ENCODE data around the gene SCT.

Gene SCT

GRCh38 chr11:606245-606644 lies 20.7 kb downstream of the SCT start:
- no peak overlapping the region for H3K9ac ChIP-seq (ENCODE audit: low read depth, low read length)
- no peaks in the 10 kb centered on the region for H3K27me3 ChIP-seq (ENCODE audit: insufficient read depth, low read length)
- WGBS, result 95% methylated on average over 19 of the region's 19 CpGs
- no peak overlapping the region for H3K27ac ChIP-seq (ENCODE audit: low read depth, low read length)
- no peak overlapping the region for H3K4me3 ChIP-seq (ENCODE audit: low read length)
- H3K4me1 ChIP-seq (ENCODE audit: insufficient read depth, low read length), result no peaks in the 10 kb centered on the region
- H3K9me3 ChIP-seq (ENCODE audit: insufficient read depth, low read depth, low read length), result no peaks in the 10 kb centered on the region
- H3K36me3 ChIP-seq (ENCODE audit: insufficient read depth, low read length), result peaks cover 96% of the 10 kb centered on the region

GRCh38 chr11:605286-606129 lies 21.5 kb downstream of the SCT start:
- 96% methylated on average over 33 of the region's 33 CpGs for WGBS
- H3K9ac ChIP-seq (ENCODE audit: low read depth, low read length), result no peak overlapping the region
- no peak overlapping the region for H3K27ac ChIP-seq (ENCODE audit: low read depth, low read length)
- H3K9me3 ChIP-seq (ENCODE audit: insufficient read depth, low read depth, low read length), result no peaks in the 10 kb centered on the region
- peaks cover 93% of the 10 kb centered on the region for H3K36me3 ChIP-seq (ENCODE audit: insufficient read depth, low read length)
- H3K4me3 ChIP-seq (ENCODE audit: low read length), result no peak overlapping the region
- H3K27me3 ChIP-seq (ENCODE audit: insufficient read depth, low read length), result no peaks in the 10 kb centered on the region
- H3K4me1 ChIP-seq (ENCODE audit: insufficient read depth, low read length), result no peaks in the 10 kb centered on the region

- H3K9me3 ChIP-seq (ENCODE audit: insufficient read depth, low read depth, low read length), result no peaks in the 10 kb centered on the region
- no peak overlapping the region for H3K9ac ChIP-seq (ENCODE audit: low read depth, low read length)
- H3K4me3 ChIP-seq (ENCODE audit: low read length), result no peak overlapping the region
- WGBS, result 95% methylated on average over 13 of the region's 13 CpGs
- H3K36me3 ChIP-seq (ENCODE audit: insufficient read depth, low read length), result peaks cover 91% of the 10 kb centered on the region
- H3K4me1 ChIP-seq (ENCODE audit: insufficient read depth, low read length), result no peaks in the 10 kb centered on the region
- H3K27ac ChIP-seq (ENCODE audit: low read depth, low read length), result no peak overlapping the region
- no peaks in the 10 kb centered on the region for H3K27me3 ChIP-seq (ENCODE audit: insufficient read depth, low read length)
Measured at GRCh38 chr11:603154-603553, 23.8 kb downstream of the SCT start.

DNA sequence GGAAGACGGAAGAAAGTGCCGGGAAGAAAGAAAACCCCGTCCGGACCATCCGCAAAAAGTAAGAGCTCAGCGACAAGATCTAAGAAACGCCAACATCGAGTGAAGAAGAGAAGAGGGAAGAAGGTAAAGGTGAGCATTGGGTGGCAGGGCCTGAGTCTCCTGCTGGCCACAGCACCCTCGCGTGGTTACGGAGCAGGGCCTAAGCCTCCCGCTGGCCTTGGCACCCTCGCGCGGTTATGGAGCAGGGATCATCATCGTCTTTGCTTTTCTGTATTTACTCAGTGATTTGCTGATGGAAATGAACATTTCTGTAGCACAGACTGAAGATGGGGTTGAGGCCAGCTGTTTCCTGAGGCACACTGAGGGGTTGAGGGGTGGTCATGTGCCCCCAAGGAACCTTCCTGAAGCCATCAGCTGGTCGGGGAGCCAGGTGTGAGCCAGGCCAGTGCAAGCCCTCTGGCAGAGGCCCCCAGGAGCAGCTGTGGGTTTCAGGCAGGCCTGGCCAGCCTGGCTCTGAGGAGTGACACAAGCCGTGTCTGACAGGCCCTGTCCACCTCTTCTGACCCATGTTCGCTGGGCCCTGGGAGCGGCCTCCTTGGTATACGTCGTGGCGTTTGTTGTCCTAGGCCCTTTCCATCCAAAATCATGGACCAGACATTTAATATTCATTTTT lies 25.3 kb downstream of the SCT start:
- peaks cover 90% of the 10 kb centered on the region for H3K36me3 ChIP-seq (ENCODE audit: insufficient read depth, low read length)
- no peak overlapping the region for H3K4me3 ChIP-seq (ENCODE audit: low read length)
- H3K9ac ChIP-seq (ENCODE audit: low read depth, low read length), result no peak overlapping the region
- H3K27me3 ChIP-seq (ENCODE audit: insufficient read depth, low read length), result no peaks in the 10 kb centered on the region
- H3K9me3 ChIP-seq (ENCODE audit: insufficient read depth, low read depth, low read length), result no peaks in the 10 kb centered on the region
- H3K27ac ChIP-seq (ENCODE audit: low read depth, low read length), result no peak overlapping the region
- H3K4me1 ChIP-seq (ENCODE audit: insufficient read depth, low read length), result no peaks in the 10 kb centered on the region
- 97% methylated on average over 23 of the region's 23 CpGs for WGBS

DNA sequence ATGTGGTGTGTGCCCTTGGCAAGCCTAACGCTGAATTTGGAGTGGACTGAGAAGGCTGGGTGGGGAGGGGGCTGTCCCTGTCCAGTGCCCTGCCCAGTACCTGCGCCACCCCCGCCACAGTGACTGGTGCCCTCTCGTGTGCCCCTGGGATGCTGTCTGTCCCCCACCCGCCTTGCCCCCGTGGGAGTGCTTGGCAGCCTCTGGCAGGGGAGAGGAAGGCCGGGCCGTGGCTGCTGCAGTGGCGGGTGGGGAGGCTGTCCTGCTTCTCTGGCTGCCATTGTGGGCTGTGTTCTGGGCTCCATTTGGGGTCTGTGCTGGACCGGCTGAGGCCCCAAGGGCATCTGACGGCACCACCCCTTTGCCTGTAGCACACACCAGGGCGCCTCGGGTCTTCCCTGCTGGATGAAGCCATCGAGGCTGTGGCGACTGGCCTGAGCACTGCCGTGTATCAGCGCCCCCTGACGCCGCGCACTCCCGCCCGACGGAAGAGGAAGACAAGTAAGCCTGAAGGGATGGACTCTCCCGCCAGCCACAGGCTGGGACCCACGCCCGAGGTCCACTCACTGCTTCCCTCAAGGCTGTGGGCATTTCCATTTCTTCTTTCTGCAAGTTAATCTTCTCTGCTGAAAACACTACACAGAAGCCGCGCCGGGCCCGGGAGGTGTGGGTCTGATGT lies 28.8 kb downstream of the SCT start:
- H3K27me3 ChIP-seq (ENCODE audit: insufficient read depth, low read length), result no peaks in the 10 kb centered on the region
- WGBS, result 96% methylated on average over 30 of the region's 30 CpGs
- H3K4me1 ChIP-seq (ENCODE audit: insufficient read depth, low read length), result no peaks in the 10 kb centered on the region
- no peak overlapping the region for H3K27ac ChIP-seq (ENCODE audit: low read depth, low read length)
- no peaks in the 10 kb centered on the region for H3K9me3 ChIP-seq (ENCODE audit: insufficient read depth, low read depth, low read length)
- no peak overlapping the region for H3K9ac ChIP-seq (ENCODE audit: low read depth, low read length)
- peaks cover 91% of the 10 kb centered on the region for H3K36me3 ChIP-seq (ENCODE audit: insufficient read depth, low read length)
- no peak overlapping the region for H3K4me3 ChIP-seq (ENCODE audit: low read length)

DNA sequence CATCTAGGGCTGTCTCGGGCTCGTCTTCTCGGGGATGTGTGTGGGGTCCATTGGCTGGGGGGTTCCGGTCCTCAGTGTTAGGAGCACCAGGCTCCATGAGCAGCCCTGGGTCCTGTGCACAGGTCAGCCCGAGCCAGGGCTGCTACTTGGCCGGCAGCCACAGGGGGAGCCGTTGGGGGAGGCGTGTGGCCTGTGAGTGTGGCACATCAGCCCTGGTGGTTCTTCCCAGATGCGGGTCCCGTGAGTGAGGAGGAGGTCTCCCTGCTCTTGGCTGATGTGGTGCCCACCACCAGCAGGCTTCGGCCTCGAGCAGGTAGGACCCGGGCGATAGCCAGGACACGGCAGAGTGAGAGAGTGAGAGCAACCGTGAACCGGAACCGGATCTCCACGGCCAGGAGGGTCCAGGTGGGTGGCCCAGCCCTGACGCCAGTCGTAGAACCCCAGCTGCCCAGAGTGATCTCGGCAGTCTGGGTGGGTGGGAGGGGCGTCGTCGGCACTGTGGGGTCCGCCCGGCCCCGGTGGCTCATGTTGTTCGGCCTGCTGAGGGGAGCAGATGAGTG lies 29.7 kb downstream of the SCT start:
- no peak overlapping the region for H3K27ac ChIP-seq (ENCODE audit: low read depth, low read length)
- H3K9ac ChIP-seq (ENCODE audit: low read depth, low read length), result no peak overlapping the region
- H3K9me3 ChIP-seq (ENCODE audit: insufficient read depth, low read depth, low read length), result no peaks in the 10 kb centered on the region
- H3K36me3 ChIP-seq (ENCODE audit: insufficient read depth, low read length), result peaks cover 92% of the 10 kb centered on the region
- no peaks in the 10 kb centered on the region for H3K4me1 ChIP-seq (ENCODE audit: insufficient read depth, low read length)
- WGBS, result 96% methylated on average over 29 of the region's 29 CpGs
- H3K27me3 ChIP-seq (ENCODE audit: insufficient read depth, low read length), result no peaks in the 10 kb centered on the region
- no peak overlapping the region for H3K4me3 ChIP-seq (ENCODE audit: low read length)

DNA sequence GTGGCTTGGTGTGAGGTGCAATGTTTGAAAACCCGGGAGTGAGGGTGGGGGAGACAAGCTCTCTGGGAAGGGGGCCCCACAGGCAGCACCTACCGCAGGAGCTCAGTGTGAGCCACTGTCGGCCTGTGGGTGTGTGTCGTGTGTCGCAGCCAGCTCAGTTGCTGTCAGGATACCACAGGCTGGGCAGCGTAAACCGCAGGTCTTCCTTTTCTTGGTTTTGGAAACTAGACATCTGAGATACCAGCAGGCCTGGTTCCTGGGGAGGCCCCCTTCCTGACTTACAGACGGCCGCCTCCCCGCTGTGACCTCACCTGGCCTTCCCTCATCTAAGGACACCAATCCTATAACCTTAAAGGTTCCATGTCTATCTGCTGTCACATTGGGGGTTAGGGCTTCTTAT lies 30.6 kb downstream of the SCT start:
- Histone ChIP-seq H3K27ac (ENCODE audit: low read depth, low read length) (no peak overlapping the region), H3K4me3 (ENCODE audit: low read length) (no peak overlapping the region), H3K27me3 (ENCODE audit: insufficient read depth, low read length) (no peaks in the 10 kb centered on the region), H3K9me3 (ENCODE audit: insufficient read depth, low read depth, low read length) (no peaks in the 10 kb centered on the region), H3K4me1 (ENCODE audit: insufficient read depth, low read length) (no peaks in the 10 kb centered on the region), H3K9ac (ENCODE audit: low read depth, low read length) (no peak overlapping the region), H3K36me3 (ENCODE audit: insufficient read depth, low read length) (peaks cover 89% of the 10 kb centered on the region)
- WGBS, result 95% methylated on average over 10 of the region's 10 CpGs

DNA sequence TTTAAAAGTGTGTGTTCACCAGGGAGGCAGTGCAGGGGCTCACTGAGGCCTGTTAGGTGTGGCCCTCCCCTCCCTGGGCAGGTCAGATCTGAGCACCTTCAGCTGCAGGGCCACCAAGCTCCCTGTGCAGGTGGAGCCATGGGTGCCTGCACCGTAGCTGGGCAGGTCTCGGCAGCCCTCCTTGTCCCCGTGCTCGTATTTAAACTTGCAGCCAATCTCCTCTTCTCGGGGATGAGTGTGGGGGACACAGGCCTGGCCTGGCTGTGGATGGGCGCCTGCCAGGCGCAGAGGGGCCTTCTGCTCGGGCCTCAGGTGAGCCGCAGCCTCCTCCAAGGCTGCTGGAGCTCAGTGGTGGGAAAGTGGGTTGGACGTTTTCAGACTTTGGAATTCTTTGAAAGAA lies 31.6 kb downstream of the SCT start:
- WGBS, result 95% methylated on average over 10 of the region's 10 CpGs
- Histone ChIP-seq H3K9me3 (ENCODE audit: insufficient read depth, low read depth, low read length) (no peaks in the 10 kb centered on the region), H3K27ac (ENCODE audit: low read depth, low read length) (no peak overlapping the region), H3K27me3 (ENCODE audit: insufficient read depth, low read length) (no peaks in the 10 kb centered on the region), H3K36me3 (ENCODE audit: insufficient read depth, low read length) (peaks cover 92% of the 10 kb centered on the region), H3K4me3 (ENCODE audit: low read length) (no peak overlapping the region), H3K4me1 (ENCODE audit: insufficient read depth, low read length) (no peaks in the 10 kb centered on the region), H3K9ac (ENCODE audit: low read depth, low read length) (no peak overlapping the region)

GRCh38 chr11:593347-593746 lies 33.6 kb downstream of the SCT start:
- no peak overlapping the region for H3K4me3 ChIP-seq (ENCODE audit: low read length)
- H3K27me3 ChIP-seq (ENCODE audit: insufficient read depth, low read length), result no peaks in the 10 kb centered on the region
- H3K9ac ChIP-seq (ENCODE audit: low read depth, low read length), result no peak overlapping the region
- H3K36me3 ChIP-seq (ENCODE audit: insufficient read depth, low read length), result peaks cover 94% of the 10 kb centered on the region
- WGBS, result 94% methylated on average over 21 of the region's 21 CpGs
- H3K27ac ChIP-seq (ENCODE audit: low read depth, low read length), result no peak overlapping the region
- H3K4me1 ChIP-seq (ENCODE audit: insufficient read depth, low read length), result no peaks in the 10 kb centered on the region
- no peaks in the 10 kb centered on the region for H3K9me3 ChIP-seq (ENCODE audit: insufficient read depth, low read depth, low read length)

- no peaks in the 10 kb centered on the region for H3K27me3 ChIP-seq (ENCODE audit: insufficient read depth, low read length)
- H3K36me3 ChIP-seq (ENCODE audit: insufficient read depth, low read length), result peaks cover 93% of the 10 kb centered on the region
Measured at GRCh38 chr11:592918-593317, 34.1 kb downstream of the SCT start.

DNA sequence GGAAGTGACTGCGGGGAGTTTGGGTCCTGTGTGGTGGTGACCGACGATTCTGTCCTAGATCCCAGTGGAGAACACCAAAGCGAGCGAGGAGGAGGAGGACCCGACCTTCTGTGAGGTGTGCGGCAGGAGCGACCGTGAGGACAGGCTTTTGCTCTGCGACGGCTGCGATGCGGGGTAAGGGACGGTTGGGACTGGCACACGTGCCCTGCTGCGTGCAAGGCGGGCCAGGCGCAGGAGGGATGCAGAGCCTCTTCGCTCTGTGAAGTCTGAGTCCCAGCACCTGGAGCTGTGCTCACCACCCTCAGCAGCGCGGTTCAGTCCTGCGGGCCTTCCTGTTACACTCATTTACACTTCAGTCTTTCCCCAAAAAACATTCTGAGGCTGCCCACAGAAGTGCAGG lies 34.5 kb downstream of the SCT start:
- Histone ChIP-seq H3K4me1 (ENCODE audit: insufficient read depth, low read length) (no peaks in the 10 kb centered on the region), H3K9ac (ENCODE audit: low read depth, low read length) (no peak overlapping the region), H3K27ac (ENCODE audit: low read depth, low read length) (no peak overlapping the region), H3K36me3 (ENCODE audit: insufficient read depth, low read length) (peaks cover 93% of the 10 kb centered on the region), H3K27me3 (ENCODE audit: insufficient read depth, low read length) (no peaks in the 10 kb centered on the region), H3K4me3 (ENCODE audit: low read length) (no peak overlapping the region), H3K9me3 (ENCODE audit: insufficient read depth, low read depth, low read length) (no peaks in the 10 kb centered on the region)
- WGBS, result 96% methylated on average over 22 of the region's 22 CpGs

More at GRCh38 chr11:592918-593317, 34.1 kb downstream of the SCT start:
- WGBS, result 96% methylated on average over 10 of the region's 10 CpGs
- H3K4me3 ChIP-seq (ENCODE audit: low read length), result no peak overlapping the region
- no peak overlapping the region for H3K9ac ChIP-seq (ENCODE audit: low read depth, low read length)
- no peak overlapping the region for H3K27ac ChIP-seq (ENCODE audit: low read depth, low read length)
- no peaks in the 10 kb centered on the region for H3K4me1 ChIP-seq (ENCODE audit: insufficient read depth, low read length)
- H3K9me3 ChIP-seq (ENCODE audit: insufficient read depth, low read depth, low read length), result no peaks in the 10 kb centered on the region

Data from HUES64 (cell line).